ENCODE measurements around the gene RAB43.
A peak's percentile ranks its signal among the peaks of the same experiment; 100 is the strongest.
"Not testable (repeated sequence)": the region's sequence is repeated elsewhere in the genome, so short reads cannot be mapped to it uniquely, and the experiment has no call there.

The RAB43 gene

GRCh38 chr3:129121792-129122411 lies at the start of gene RAB43:
RAB43 (minus strand) TSS chr3:129121804; CDS start chr3:129121489, 315 bp downstream.
- H3K27me3 Mint-ChIP-seq, result no peaks in the 10 kb centered on the region
- H3K9me3 Mint-ChIP-seq, result no peaks in the 10 kb centered on the region
- H3K4me1 Mint-ChIP-seq, result peaks cover 38% of the 10 kb centered on the region
- peak within 1 kb of the TSS; percentile 98 for H3K27ac Mint-ChIP-seq
- peak within 1 kb of the TSS; percentile 91 for H3K4me3 Mint-ChIP-seq
- peak; percentile 91 for DNase-seq
- CTCF ChIA-PET, result interaction anchor here (1.0 to 6.0 kb wide), 8 partner anchors 10 to 247 kb away, joined by 3 to 60 read pairs (median 5); a partner anchor contains a TSS
- peaks cover 36% of the 10 kb centered on the region for H3K36me3 Mint-ChIP-seq

GRCh38 chr3:129166579-129167332 lies 45.2 kb upstream of the RAB43 start:
- peaks cover 26% of the 10 kb centered on the region for H3K4me1 Mint-ChIP-seq
- H3K4me3 Mint-ChIP-seq, result no peak overlapping the region
- H3K27me3 Mint-ChIP-seq, result no peaks in the 10 kb centered on the region
- no peak for DNase-seq
- H3K27ac Mint-ChIP-seq, result no peak overlapping the region
- peaks cover 49% of the 10 kb centered on the region for H3K36me3 Mint-ChIP-seq
- H3K9me3 Mint-ChIP-seq, result no peaks in the 10 kb centered on the region
- CTCF ChIA-PET, result interaction anchor here (4.8 kb wide), 1 partner anchor 79 kb away, joined by 24 read pairs; no protein-coding TSS in a partner anchor

- H3K27me3 Mint-ChIP-seq, H3K9me3 Mint-ChIP-seq, H3K4me3 Mint-ChIP-seq, H3K27ac Mint-ChIP-seq, DNase-seq: not testable (repeated sequence)
- Mint-ChIP-seq H3K36me3 (peaks cover 41% of the 10 kb centered on the region), H3K4me1 (peaks cover 22% of the 10 kb centered on the region)
- CTCF ChIA-PET, result interaction anchor here (4.8 kb wide), 1 partner anchor 80 kb away, joined by 24 read pairs; no protein-coding TSS in a partner anchor
These were observed 44.0 kb upstream of the RAB43 start for GRCh38 chr3:129165594-129165993.

DNA sequence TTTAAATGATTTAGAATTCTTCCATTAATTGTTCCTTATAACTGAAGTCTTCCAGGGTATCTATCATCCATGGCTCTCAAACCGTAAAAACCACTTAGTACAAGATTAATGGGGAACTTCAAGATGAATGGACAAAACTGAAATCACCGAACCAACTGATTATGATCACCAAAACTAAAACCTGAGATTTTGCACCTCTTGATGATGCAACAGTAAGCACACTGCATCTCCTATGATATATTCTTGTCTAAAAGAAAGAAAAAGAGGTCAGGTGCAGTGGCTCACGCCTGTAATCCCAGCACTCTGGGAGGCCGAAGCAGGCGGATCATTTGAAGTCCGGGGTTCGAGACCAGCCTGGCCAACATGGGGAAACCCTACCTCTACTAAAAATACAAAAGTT lies 42.9 kb upstream of the RAB43 start:
- Mint-ChIP-seq H3K4me3 (no peak overlapping the region), H3K4me1 (peaks cover 28% of the 10 kb centered on the region), H3K9me3 (no peaks in the 10 kb centered on the region), H3K27ac (peak overlapping the region; percentile 10), H3K36me3 (peaks cover 32% of the 10 kb centered on the region), H3K27me3 (peaks cover 4% of the 10 kb centered on the region)
- no peak for DNase-seq
- CTCF ChIA-PET, result interaction anchor here (0.6 to 0.8 kb wide), 2 partner anchors 12 to 76 kb away, joined by 3 to 4 read pairs; no protein-coding TSS in a partner anchor

DNA sequence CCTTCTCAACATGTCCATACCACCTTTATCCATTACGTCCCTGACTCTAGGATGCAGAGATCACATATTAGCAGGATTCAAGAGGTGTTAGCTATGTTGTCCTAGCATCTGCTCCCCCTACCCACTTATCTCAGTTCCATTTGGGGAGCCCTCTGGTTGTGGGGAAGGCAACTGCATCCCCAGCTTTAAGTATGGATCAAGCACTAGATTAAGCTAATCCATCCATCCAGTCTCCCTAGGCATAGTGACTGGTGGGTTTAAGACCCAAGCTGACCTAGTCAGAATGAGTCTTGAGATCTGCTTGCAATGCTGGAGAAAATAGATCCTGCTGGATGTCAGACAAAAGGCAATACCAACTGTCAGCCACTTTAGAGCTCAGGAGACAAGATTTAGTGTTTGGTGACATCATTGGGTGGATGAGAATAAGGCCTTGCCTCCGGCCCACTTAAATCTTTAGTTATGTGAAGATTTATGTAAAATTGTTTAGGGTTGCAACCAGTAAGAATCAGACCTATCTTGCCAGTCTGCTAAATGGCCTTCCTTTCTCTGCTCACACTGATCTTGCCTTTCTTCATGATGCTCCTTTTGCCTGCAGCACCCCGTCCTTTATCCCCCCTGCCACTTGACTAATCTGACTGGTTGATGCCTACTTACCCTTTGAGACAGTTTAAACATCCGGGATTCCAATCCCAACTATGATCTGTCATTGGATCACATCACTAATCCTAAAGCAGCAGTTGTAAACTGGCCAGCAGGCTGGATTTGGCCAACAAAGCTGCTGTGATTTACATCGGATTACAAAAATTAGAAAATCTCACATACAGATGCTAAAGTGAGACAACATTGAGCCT lies 41.4 kb upstream of the RAB43 start:
- Mint-ChIP-seq H3K9me3 (no peaks in the 10 kb centered on the region), H3K4me3 (peak overlapping the region; percentile 91), H3K27ac (peak overlapping the region; percentile 97), H3K36me3 (peaks cover 36% of the 10 kb centered on the region), H3K27me3 (peaks cover 4% of the 10 kb centered on the region), H3K4me1 (peaks cover 37% of the 10 kb centered on the region)
- CTCF ChIA-PET, result interaction anchor here (0.7 to 3.2 kb wide), 30 partner anchors 8 to 193 kb away, joined by 3 to 87 read pairs (median 5); partner anchors contain the start of genes CNBP, COPG1 and RAB43
- DNase-seq, result peak; percentile 37

- H3K36me3 Mint-ChIP-seq, result peaks cover 33% of the 10 kb centered on the region
- peak; percentile 53 for DNase-seq
- peak overlapping the region; percentile 91 for H3K4me3 Mint-ChIP-seq
- H3K27ac Mint-ChIP-seq, result peak overlapping the region; percentile 97
- CTCF ChIA-PET, result interaction anchor here (0.7 to 3.2 kb wide), 30 partner anchors 9 to 282 kb away, joined by 3 to 87 read pairs (median 5); partner anchors contain the start of genes ACAD9, CNBP, COPG1 and RAB43
- H3K4me1 Mint-ChIP-seq, result peaks cover 36% of the 10 kb centered on the region
- peaks cover 4% of the 10 kb centered on the region for H3K27me3 Mint-ChIP-seq
- H3K9me3 Mint-ChIP-seq, result no peaks in the 10 kb centered on the region
These were observed 40.3 kb upstream of the RAB43 start for GRCh38 chr3:129161860-129162271.

DNA sequence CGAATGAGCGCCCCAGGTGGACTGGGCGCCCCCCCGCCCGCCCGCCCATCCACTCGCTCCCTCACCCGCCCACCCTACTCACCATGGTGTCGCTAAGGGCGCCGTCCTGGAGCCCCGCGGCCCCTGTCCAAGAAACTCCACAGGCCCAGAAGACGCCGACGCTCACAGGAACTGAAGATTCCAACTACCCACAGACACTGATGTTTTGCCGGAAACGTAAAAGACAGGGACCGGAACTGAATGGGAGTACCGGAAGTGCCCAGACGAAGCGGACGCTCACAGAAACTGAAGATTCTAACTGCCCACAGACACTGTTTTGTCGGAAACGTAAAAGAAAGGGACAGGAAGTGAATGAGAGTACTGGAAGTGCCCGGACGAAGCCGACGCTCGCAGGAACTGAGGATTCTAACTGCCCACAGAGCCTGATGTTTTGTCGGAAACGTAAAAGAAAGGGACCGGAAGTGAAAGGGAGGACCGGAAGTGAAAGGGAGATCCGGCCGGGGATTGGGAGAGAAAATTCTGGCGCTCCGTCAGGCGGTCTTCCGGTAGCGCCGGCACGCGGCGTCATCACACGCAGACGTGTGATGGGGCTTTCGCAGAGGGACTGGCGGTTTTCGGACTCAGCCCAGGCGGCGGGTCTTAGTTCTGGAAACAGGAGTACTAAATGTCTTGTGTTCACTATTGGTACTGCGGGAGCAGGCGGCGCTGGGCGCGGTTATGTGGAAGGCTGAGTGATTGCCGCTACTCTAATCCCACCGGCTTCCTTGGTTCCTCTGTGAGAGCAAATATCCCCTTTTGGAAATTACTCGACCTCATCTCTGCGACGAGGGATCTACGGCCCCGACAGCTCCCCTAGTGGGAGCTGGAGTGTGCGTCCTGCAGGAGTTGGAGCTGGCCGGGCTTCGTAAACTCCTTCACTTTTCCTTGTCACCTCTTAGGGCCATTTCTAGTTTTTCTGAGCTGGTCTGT lies 39.6 kb upstream of the RAB43 start, which contains the start of gene ISY1:
Gene ISY1, minus strand, starts transcription at position 173 of the 969 bp plus-strand sequence. Its CDS starts 88 bp downstream, at position 85.
- no peaks in the 10 kb centered on the region for H3K9me3 Mint-ChIP-seq
- H3K4me1 Mint-ChIP-seq, result peaks cover 36% of the 10 kb centered on the region
- peak within 1 kb of the TSS; percentile 97 for H3K27ac Mint-ChIP-seq
- CTCF ChIA-PET, result interaction anchor here (0.7 to 3.2 kb wide), 24 partner anchors 9 to 281 kb away, joined by 3 to 87 read pairs (median 6); partner anchors contain the start of genes ACAD9, CNBP, COPG1 and RAB43
- H3K36me3 Mint-ChIP-seq, result peaks cover 32% of the 10 kb centered on the region
- H3K27me3 Mint-ChIP-seq, result peaks cover 4% of the 10 kb centered on the region
- peak within 1 kb of the TSS; percentile 91 for H3K4me3 Mint-ChIP-seq
- DNase-seq, result peak; percentile 91

- CTCF ChIA-PET, result interaction anchor here (1.3 to 1.6 kb wide), 2 partner anchors 91 to 101 kb away, joined by 4 read pairs; no protein-coding TSS in a partner anchor
These were observed 23.2 kb upstream of the RAB43 start for GRCh38 chr3:129144786-129145185.

GRCh38 chr3:129141011-129141410 lies 19.4 kb upstream of the RAB43 start:
- DNase-seq, H3K27ac Mint-ChIP-seq, H3K27me3 Mint-ChIP-seq, H3K4me3 Mint-ChIP-seq, H3K4me1 Mint-ChIP-seq, H3K9me3 Mint-ChIP-seq: not testable (repeated sequence)
- H3K36me3 Mint-ChIP-seq, result peaks cover 22% of the 10 kb centered on the region
- CTCF ChIA-PET, result interaction anchor here (1.3 kb wide), 1 partner anchor 90 kb away, joined by 3 read pairs; no protein-coding TSS in a partner anchor

More at GRCh38 chr3:129144786-129145185, 23.2 kb upstream of the RAB43 start:
- H3K9me3 Mint-ChIP-seq, result no peaks in the 10 kb centered on the region
- H3K4me1 Mint-ChIP-seq, result no peaks in the 10 kb centered on the region
- DNase-seq, result no peak
- H3K27ac Mint-ChIP-seq, result no peak overlapping the region
- no peaks in the 10 kb centered on the region for H3K27me3 Mint-ChIP-seq
- H3K36me3 Mint-ChIP-seq, result peaks cover 27% of the 10 kb centered on the region
- no peak overlapping the region for H3K4me3 Mint-ChIP-seq

- no peak for DNase-seq
- Mint-ChIP-seq H3K27me3 (no peaks in the 10 kb centered on the region), H3K4me1 (no peaks in the 10 kb centered on the region), H3K4me3 (no peak overlapping the region), H3K27ac (no peak overlapping the region), H3K9me3 (no peaks in the 10 kb centered on the region), H3K36me3 (peaks cover 22% of the 10 kb centered on the region)
- CTCF ChIA-PET, result interaction anchor here (1.3 kb wide), 1 partner anchor 89 kb away, joined by 3 read pairs; no protein-coding TSS in a partner anchor
These were observed 18.3 kb upstream of the RAB43 start for GRCh38 chr3:129139911-129140310.

DNA sequence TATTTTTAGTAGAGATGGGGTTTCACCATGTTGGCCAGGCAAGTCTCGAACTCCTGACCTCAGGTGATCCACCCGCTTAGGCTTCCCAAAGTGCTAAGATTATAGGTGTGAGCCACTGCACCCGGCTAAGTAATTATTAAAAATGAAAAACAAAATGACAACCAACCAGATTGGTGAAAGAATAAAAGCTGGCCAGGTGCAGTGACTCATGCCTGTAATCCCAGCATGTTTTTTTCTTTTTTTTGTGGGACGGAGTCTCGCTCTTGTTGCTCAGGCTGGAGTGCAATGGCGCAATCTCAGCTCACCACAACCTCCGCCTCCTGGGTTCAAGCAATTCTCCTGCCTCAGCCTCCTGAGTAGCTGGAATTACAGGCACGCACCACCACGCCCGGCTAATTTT lies 14.7 kb upstream of the RAB43 start:
- CTCF ChIA-PET, result interaction anchor here (2.1 kb wide), 1 partner anchor 166 kb away, joined by 12 read pairs; no protein-coding TSS in a partner anchor
- H3K4me1 Mint-ChIP-seq, H3K4me3 Mint-ChIP-seq: not testable (repeated sequence)

DNA sequence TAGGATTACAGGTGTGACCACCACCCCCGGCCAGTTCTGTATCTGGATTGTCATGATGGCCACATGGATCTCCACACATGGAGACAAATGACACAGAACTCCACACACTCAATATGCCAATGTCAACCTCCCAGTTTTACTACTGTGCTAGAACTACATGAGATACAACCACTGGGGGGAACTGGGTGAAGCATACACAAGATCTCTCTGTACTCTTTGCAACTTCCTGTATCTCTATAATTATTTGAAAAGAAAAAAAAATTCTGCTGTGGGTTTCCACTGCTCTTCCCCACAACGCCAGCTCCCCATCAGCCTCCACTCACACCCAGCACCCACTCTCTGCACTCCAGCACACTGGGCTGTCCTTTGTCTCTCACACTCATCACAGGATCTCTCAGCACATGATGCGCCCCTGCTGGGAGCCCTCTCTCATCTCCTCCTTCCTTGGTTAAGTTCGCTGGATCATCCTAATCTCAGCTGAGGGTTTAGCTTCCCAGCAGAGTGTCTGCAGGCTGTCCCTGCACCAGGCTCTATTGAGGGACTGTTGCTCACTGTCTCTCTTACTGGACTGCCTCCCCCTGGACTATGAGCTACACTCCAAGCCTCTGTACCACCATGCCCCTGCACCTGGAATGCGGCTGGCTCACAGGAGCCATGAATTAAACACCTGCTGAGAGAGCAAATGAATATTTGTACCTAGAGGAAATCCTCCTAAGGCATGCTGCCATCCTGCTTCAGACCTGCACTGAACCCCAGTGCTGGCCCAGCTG lies 10.7 kb upstream of the RAB43 start:
- Mint-ChIP-seq H3K4me3 (no peak overlapping the region), H3K4me1 (peaks cover 6% of the 10 kb centered on the region), H3K27ac (peak overlapping the region; percentile 37), H3K36me3 (peaks cover 53% of the 10 kb centered on the region), H3K27me3 (no peaks in the 10 kb centered on the region), H3K9me3 (no peaks in the 10 kb centered on the region)
- CTCF ChIA-PET, result interaction anchor here (1.0 to 1.5 kb wide), 3 partner anchors 9 to 162 kb away, joined by 3 to 7 read pairs (median 4); no protein-coding TSS in a partner anchor
- DNase-seq, result no peak

More for the DNA sequence above, 14.7 kb upstream of the RAB43 start:
- H3K27ac Mint-ChIP-seq, result peak overlapping the region; percentile 19
- H3K27me3 Mint-ChIP-seq, DNase-seq, H3K9me3 Mint-ChIP-seq: not testable (repeated sequence)
- peaks cover 43% of the 10 kb centered on the region for H3K36me3 Mint-ChIP-seq
